Keratinocyte (primary cell): ENCODE results near the gene KRT24. TPM values are rescaled to one million over a fixed set of nuclear protein-coding genes. Genes with fewer than 3 reads are reported as not detected.

Experiments used
- DNase-seq: peaks from one replicate; pipeline ENCODE4 v3.0.0-alpha.2; 2011; ENCODE audit warnings: low read depth, missing footprints, low spot score
- FAIRE-seq: peaks from 2 replicates; lab custom pipeline; 2011; peaks lifted over from hg19 to GRCh38; lab: Jason Lieb, UNC
- H2AFZ ChIP-seq: 2 replicates; pipeline ENCODE4 v1.6.0; 2012; ENCODE audit warnings: low read length, control low read depth, inconsistent platforms; ENCODE audit not compliant: control insufficient read depth
- H3K27ac ChIP-seq: 2 replicates; pipeline ENCODE4 v1.5.1; 2011; ENCODE audit warnings: low read length; ENCODE audit not compliant: control insufficient read depth, insufficient read depth
- H3K27me3 ChIP-seq: 3 replicates; pipeline ENCODE4 v1.6.0; 2011; ENCODE audit warnings: low read length; ENCODE audit not compliant: control insufficient read depth, insufficient read depth; ENCODE audit errors: extremely low read depth
- H3K36me3 ChIP-seq, 2 experiments: 2 replicates in 1 of 2; 3 replicates in 1 of 2; pipeline ENCODE4 v1.5.1; 2011; ENCODE audit warnings: low read length in 2 of 2, mild to moderate bottlenecking in 1 of 2; ENCODE audit not compliant: control insufficient read depth in 2 of 2, insufficient read depth in 2 of 2; ENCODE audit errors: extremely low read depth in 1 of 2
- H3K4me1 ChIP-seq: 3 replicates; pipeline ENCODE4 v1.5.1; 2011; ENCODE audit warnings: low read length; ENCODE audit not compliant: control insufficient read depth, insufficient read depth; ENCODE audit errors: extremely low read depth
- H3K4me2 ChIP-seq: 3 replicates; pipeline ENCODE4 v1.6.0; 2011; ENCODE audit warnings: low read depth, low read length; ENCODE audit not compliant: control insufficient read depth, insufficient read depth; ENCODE audit errors: extremely low read depth
- H3K4me3 ChIP-seq, 3 experiments: fragments of 200-600 bp in 1 of 3; sonication (generic) in 1 of 3; 2 replicates in 2 of 3; 3 replicates in 1 of 3; pipeline ENCODE4 v1.5.1; 2011 to 2016; ENCODE audit warnings: low read length in 3 of 3, mild to moderate bottlenecking in 3 of 3, control low read depth in 2 of 3, inconsistent platforms in 1 of 3, low read depth in 1 of 3, mixed read lengths in 1 of 3, mixed run types in 1 of 3, moderate library complexity in 1 of 3; ENCODE audit not compliant: control insufficient read depth in 2 of 3, insufficient read depth in 2 of 3; ENCODE audit errors: extremely low read depth in 1 of 3
- H3K79me2 ChIP-seq: 2 replicates; pipeline ENCODE4 v1.6.0; 2012; ENCODE audit warnings: low read length; ENCODE audit not compliant: control insufficient read depth, insufficient read depth
- H3K9ac ChIP-seq: 3 replicates; pipeline ENCODE4 v1.6.0; 2011; ENCODE audit warnings: low read length; ENCODE audit not compliant: control insufficient read depth, insufficient read depth; ENCODE audit errors: extremely low read depth
- H3K9me1 ChIP-seq: 3 replicates; pipeline ENCODE4 v1.6.0; 2011; ENCODE audit warnings: low read length; ENCODE audit not compliant: control insufficient read depth, insufficient read depth; ENCODE audit errors: extremely low read depth
- H3K9me3 ChIP-seq: 2 replicates; pipeline ENCODE4 v1.5.1; 2012; ENCODE audit warnings: low read depth, low read length; ENCODE audit not compliant: control insufficient read depth
- H4K20me1 ChIP-seq: 3 replicates; pipeline ENCODE4 v1.6.0; 2011; ENCODE audit warnings: low read length; ENCODE audit not compliant: control insufficient read depth, insufficient read depth; ENCODE audit errors: extremely low read depth
- CTCF ChIP-seq, 3 experiments: IDR thresholded peaks in 1 of 3; conservative IDR thresholded peaks in 1 of 3; optimal IDR thresholded peaks in 1 of 3; 2 replicates in 2 of 3; 3 replicates in 1 of 3; pipeline versions ENCODE3 to v1.5.1; 2011; ENCODE audit warnings: low read length in 3 of 3, mild to moderate bottlenecking in 3 of 3, moderate library complexity in 2 of 3, control low read depth in 1 of 3, inconsistent platforms in 1 of 3; ENCODE audit not compliant: insufficient read depth in 2 of 3; ENCODE audit errors: extremely low read depth in 1 of 3
- EZH2 ChIP-seq: IDR thresholded peaks from one replicate; pipeline ENCODE4 v1.6.1; 2012; ENCODE audit warnings: inconsistent platforms, mild to moderate bottlenecking, low read length, moderate library complexity
- dilution Hi-C: fragments of 300-500 bp; cut with MboI; formaldehyde crosslinking; loops from one replicate; pipeline ENCODE4 v1.7.0; 2020; ENCODE audit warnings: low sequenced_read_pairs; ENCODE audit not compliant: extremely low pct_ligation_motif_present
- polyA plus RNA-seq, 5 experiments: library from polyadenylated mRNA; depleted of rRNA in 3 of 5; stranded (reverse) in 3 of 5; stranded (forward) in 1 of 5; unstranded in 1 of 5; fragments of >200 nt; gene quantifications; 1 replicate in 1 of 5; 2 replicates in 3 of 5; 3 replicates in 1 of 5; pipeline versions ENCODE4 v1.2.1 to v1.2.3, GENCODE V29; 2011 to 2012; ENCODE audit warnings: missing spikeins in 2 of 5, low read depth in 1 of 5, low replicate concordance in 1 of 5

Gene KRT24
- polyA plus RNA-seq, 1 donor (not counting 4 experiments of a cell fraction or from before 2014, with no cell fraction given) = 1.0 TPM

DNA sequence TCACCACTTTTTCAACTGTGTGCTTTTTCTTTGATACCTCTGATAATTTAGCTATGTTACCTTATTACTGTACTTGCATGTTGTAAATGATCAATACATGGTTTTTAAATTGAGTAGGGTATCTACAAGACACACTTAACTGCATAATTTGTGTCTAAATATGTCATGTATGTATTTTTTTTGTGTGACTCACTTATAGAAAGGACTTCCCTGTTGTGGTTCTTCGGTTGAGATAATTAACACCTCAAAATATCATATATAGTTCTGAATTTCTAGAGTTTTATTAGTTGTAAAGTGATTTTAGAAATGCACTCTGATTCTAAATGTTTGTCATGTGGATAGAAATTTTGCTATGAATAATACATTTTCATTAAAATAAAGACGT is 24.0 kb downstream of the KRT24 start:
- H2AFZ ChIP-seq = no peak overlapping the region
- H4K20me1 ChIP-seq = no peaks in the 10 kb centered on the region
- no peak overlapping the region for H3K9ac ChIP-seq
- no peaks in the 10 kb centered on the region for H3K79me2 ChIP-seq
- H3K4me1 ChIP-seq = peaks cover 6% of the 10 kb centered on the region
- H3K9me1 ChIP-seq = no peaks in the 10 kb centered on the region
- no peak for DNase-seq
- dilution Hi-C loops = no loop called here
- H3K4me3 ChIP-seq = no peak overlapping the region
- H3K4me2 ChIP-seq = no peak overlapping the region
- no peak overlapping the region for H3K27ac ChIP-seq
- TF ChIP-seq CTCF (optimal IDR thresholded peaks at IDR 0.05 in 1 of 3, IDR thresholded peaks at IDR 0.05 in 1 of 3, conservative IDR thresholded peaks at IDR 0.05 in 1 of 3; ENCODE audit: extremely low read depth in 1 of 3, insufficient read depth in 2 of 3, low read length in 3 of 3) (no peak), EZH2 (no peak)
- no peak for FAIRE-seq
- no peaks in the 10 kb centered on the region for H3K9me3 ChIP-seq
- peaks cover 14% of the 10 kb centered on the region for H3K27me3 ChIP-seq
- no peaks in the 10 kb centered on the region for H3K36me3 ChIP-seq

- Histone ChIP-seq H3K27me3 (peaks cover 18% of the 10 kb centered on the region), H3K4me3 (no peak overlapping the region), H3K79me2 (no peaks in the 10 kb centered on the region), H3K9me1 (no peaks in the 10 kb centered on the region), H3K9ac (no peak overlapping the region), H3K4me1 (peaks cover 6% of the 10 kb centered on the region), H3K36me3 (no peaks in the 10 kb centered on the region), H2AFZ (no peak overlapping the region), H3K9me3 (no peaks in the 10 kb centered on the region), H3K4me2 (no peak overlapping the region), H4K20me1 (no peaks in the 10 kb centered on the region), H3K27ac (no peak overlapping the region)
- DNase-seq (no peak), FAIRE-seq (no peak)
- TF ChIP-seq CTCF (optimal IDR thresholded peaks at IDR 0.05 in 1 of 3, IDR thresholded peaks at IDR 0.05 in 1 of 3, conservative IDR thresholded peaks at IDR 0.05 in 1 of 3; ENCODE audit: extremely low read depth in 1 of 3, insufficient read depth in 2 of 3, low read length in 3 of 3) = no peak
- no peak for TF ChIP-seq EZH2
- dilution Hi-C loops = no loop called here
Measured at GRCh38 chr17:40678902-40679522, 24.5 kb downstream of the KRT24 start.
